ENCODE results near the gene SWI5.

The SWI5 gene

DNA sequence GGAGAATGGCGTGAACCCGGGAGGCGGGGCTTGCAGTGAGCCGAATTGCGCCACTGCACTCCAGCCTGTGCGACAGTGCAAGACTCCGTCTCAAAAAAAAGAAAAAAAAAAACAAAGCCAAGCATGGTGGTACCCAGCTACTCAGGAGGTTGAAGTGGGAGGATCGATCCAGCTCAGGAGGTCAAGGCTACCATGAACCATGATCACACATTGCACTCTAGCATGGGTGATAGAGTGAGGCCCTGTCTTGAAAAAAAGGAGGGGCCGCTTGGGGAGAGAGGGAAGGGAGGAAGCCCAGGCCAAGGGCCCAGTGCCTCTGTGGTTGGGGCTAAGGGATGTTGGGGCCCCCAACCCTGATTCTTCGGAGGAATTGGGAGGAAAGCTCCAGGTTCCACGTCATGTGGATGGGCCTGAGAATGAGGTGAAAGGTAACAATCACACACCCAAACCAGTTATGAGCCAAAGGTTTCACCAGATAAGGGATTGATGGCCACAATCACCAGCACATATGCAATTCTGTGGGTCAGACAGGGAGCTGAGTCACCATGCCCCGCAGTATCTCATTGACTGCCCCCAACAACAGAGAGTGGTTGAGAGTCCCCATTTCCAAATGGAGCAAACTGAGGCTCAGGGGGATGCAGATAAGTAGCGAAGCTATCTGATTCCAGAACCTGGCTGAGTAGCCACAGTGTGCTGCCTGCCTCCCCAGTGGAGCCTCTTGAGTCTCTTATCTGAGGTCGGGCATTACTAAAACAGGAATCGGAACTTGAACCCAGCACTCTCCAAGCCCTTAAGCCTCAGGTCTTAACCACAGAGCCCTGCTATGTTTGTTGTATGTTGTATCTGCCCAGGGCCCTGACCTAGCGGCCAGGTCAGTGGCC lies 20.5 kb downstream of the SWI5 start:
- TF ChIP-seq, protein P1, sequence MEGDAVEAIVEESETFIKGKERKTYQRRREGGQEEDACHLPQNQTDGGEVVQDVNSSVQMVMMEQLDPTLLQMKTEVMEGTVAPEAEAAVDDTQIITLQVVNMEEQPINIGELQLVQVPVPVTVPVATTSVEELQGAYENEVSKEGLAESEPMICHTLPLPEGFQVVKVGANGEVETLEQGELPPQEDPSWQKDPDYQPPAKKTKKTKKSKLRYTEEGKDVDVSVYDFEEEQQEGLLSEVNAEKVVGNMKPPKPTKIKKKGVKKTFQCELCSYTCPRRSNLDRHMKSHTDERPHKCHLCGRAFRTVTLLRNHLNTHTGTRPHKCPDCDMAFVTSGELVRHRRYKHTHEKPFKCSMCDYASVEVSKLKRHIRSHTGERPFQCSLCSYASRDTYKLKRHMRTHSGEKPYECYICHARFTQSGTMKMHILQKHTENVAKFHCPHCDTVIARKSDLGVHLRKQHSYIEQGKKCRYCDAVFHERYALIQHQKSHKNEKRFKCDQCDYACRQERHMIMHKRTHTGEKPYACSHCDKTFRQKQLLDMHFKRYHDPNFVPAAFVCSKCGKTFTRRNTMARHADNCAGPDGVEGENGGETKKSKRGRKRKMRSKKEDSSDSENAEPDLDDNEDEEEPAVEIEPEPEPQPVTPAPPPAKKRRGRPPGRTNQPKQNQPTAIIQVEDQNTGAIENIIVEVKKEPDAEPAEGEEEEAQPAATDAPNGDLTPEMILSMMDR (IDR thresholded peaks at IDR 0.05; ENCODE audit: low read depth, low read length), result no peak

DNA sequence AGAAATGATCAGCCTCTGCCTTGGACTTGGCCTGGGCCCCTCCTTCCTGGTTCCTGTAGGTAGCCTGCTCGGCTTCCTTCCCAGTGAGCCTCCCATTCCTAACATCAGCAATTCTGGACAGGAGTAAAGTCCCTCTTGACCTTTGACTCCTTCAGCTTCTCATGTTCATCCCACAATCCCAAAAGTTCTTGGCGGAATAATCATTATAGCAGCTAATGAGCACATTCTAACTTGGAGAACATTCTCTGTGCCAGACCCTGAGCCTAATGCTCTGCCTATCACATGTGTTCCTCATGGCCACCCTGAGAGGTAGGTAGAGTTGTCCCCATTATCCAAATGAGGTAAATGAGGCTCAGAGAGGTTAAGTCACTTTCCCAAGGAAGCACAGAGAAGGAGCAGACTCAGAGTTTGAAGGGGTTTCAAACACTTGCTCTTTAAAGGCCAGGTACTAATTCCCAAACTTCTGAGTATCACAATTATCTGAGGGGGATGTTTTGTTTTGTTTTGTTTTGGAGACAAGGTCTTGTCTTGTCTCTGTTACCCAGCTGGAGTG lies 21.2 kb downstream of the SWI5 start:
- TF ChIP-seq, protein P1 (IDR thresholded peaks at IDR 0.05; ENCODE audit: low read depth, low read length), result no peak
- no peak overlapping the region for H3K4me3 ChIP-seq (ENCODE audit: low read depth, low read length)

More for the DNA sequence above, 20.5 kb downstream of the SWI5 start:
- no peak overlapping the region for H3K4me3 ChIP-seq (ENCODE audit: low read depth, low read length)

DNA sequence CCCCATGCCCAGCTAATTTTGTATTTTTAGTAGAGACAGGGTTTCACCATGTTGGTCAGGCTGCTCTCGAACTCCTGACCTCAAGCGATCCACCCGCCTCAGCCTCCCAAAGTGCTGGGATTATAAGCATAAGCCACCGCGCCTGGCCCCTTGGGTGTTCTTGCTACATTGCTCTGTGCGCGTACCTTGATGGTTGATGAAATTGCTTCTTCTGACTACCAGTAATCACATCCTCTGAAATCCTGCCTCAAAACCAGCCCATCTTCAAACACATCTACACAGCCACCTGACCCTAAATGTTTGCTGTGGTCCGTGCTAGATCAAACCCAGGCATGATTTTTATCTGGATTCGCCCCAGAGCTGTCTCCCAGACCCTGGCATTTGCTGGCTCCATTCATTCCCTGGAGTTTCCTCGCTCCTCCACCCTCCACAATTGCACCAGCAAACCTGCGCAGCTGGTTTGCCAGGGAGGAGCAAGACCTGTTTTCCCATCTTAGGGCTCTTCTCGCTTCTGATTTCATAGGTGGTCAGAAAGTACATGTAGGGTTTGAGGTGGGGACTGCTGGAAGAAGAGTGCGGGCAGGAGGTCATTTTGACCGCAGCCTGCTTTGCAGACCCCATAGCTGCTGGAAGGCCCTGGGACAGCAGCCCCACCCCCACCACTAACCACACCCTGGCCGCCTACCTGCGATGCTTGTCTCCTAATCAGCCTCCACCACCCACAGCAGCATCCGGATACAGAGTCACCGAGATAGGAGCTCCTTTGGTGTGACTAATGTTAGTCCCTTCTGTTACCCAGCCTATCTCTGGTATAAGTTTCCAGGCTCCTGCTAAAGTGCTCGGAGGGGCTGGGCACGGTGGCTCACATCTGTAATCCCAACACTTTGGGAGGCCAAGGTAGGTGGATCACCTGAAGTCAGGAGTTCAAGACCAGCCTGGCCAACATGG lies 22.7 kb downstream of the SWI5 start:
- no peak overlapping the region for H3K4me3 ChIP-seq (ENCODE audit: low read depth, low read length)

DNA sequence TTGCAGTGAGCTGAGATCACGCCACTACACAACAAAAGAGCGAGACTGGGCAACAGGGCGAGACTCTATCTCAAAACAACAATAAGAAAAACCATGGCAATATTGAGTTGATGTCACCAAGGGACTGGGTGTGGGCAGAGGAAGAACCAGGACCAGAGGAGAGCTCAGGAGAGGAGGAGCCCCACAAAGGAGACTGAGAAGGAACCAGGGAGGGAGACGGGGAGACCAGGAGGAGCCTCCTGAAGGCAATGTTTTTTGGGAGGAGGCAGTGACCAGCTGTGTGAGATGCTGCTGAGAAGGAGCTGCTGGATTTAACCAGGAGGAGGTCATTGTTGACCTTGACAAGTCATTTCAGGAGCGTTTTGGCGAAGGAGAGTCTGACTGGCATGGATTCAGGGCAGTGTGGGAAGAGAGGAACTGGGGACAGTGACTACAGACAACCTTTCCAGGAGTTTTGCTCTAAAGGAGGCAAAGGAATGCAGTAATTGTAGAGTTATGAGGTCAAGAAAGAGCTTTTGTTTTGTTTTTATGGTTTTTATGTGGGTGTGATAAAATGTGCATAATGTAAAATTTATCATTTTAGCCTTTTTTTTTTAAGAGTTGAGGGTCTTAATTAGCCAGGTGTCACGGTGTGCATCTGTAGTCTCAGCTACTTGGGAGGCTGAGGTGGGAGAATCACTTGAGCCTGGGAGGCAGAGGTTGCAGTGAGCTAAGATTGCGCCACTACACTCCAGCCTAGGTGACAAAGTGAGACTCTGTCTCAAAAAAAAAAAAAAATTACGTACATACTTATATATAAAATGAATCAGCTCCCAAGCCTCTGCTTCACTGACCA lies 28.3 kb downstream of the SWI5 start:
- H3K4me3 ChIP-seq (ENCODE audit: low read depth, low read length), result no peak overlapping the region
- TF ChIP-seq, protein P1 (IDR thresholded peaks at IDR 0.05; ENCODE audit: low read depth, low read length), result no peak

More for the DNA sequence above, 22.7 kb downstream of the SWI5 start:
- TF ChIP-seq, protein P1 (IDR thresholded peaks at IDR 0.05; ENCODE audit: low read depth, low read length), result no peak

DNA sequence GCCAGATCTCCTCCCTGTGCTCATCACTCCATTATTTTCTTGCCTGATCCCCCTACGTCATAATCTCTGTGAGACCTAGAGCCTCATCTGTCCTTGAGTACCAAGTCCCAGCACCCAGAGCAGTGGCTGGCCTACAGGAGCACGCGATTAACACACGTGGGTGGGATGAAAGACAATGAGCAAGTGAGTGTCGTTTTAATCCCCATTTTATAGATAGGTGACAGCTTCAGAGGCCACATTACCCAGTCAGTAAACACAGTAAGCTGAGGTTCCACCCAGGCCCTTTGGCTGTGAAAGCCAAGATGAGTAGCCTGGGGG lies 28.9 kb downstream of the SWI5 start:
- H3K4me3 ChIP-seq (ENCODE audit: low read depth, low read length), result no peak overlapping the region
- TF ChIP-seq, protein P1 (IDR thresholded peaks at IDR 0.05; ENCODE audit: low read depth, low read length), result no peak

DNA sequence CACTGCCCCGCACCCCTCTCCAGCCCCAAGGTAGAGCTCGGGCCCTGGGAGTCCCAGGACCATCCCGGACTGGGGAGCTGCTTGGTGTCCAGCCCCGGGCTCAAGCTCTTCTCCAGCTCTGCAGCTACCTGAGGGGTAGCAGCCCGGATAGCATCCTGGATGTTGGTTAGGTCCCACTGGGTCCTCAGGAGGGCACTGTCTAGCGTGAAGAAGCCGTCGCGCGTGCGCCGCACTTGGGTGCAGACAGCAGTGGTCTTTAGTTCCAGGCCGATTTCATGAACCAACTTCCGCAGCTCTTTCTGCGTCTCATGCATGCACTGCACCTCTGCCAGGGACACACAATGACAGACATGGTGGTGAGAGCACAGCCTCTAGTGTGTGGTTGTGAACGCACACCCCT lies 33.5 kb downstream of the SWI5 start:
- TF ChIP-seq, protein P1 (IDR thresholded peaks at IDR 0.05; ENCODE audit: low read depth, low read length), result no peak
- no peak overlapping the region for H3K4me3 ChIP-seq (ENCODE audit: low read depth, low read length)
